ENCODE results near the gene CYLD. TPM values are rescaled to one million over a fixed set of nuclear protein-coding genes. Genes with fewer than 3 reads are reported as not detected.

CYLD gene
- total RNA-seq, 4 donors from 2014 or later: 79.2 to 180 (median 92.4) TPM

GRCh38 chr16:50812046-50812445 lies 70.2 kb downstream of the CYLD start:
- TF ChIP-seq POLR2A (IDR thresholded peaks at IDR 0.05) (no peak), CTCF (IDR thresholded peaks at IDR 0.05) (no peak)
- H3K27ac ChIP-seq: no peak overlapping the region
- H3K36me3 ChIP-seq: no peaks in the 10 kb centered on the region
- 90 to 93% methylated on average over 6 to 7 of the region's 7 CpGs for WGBS, 2 donors
- no peak for DNase-seq
- H3K9me3 ChIP-seq: no peaks in the 10 kb centered on the region
- H3K4me3 ChIP-seq (replicated peaks in 1 of 3): no peak overlapping the region
- H3K4me1 ChIP-seq: no peaks in the 10 kb centered on the region
- intact Hi-C loops (cut with DNase I): no loop called here
- H3K27me3 ChIP-seq: no peaks in the 10 kb centered on the region

- Histone ChIP-seq H3K27ac (no peak overlapping the region), H3K36me3 (no peaks in the 10 kb centered on the region), H3K9me3 (no peaks in the 10 kb centered on the region), H3K27me3 (no peaks in the 10 kb centered on the region), H3K4me3 (replicated peaks in 1 of 3) (no peak overlapping the region), H3K4me1 (no peaks in the 10 kb centered on the region)
- TF ChIP-seq POLR2A (IDR thresholded peaks at IDR 0.05) (no peak), CTCF (IDR thresholded peaks at IDR 0.05) (no peak)
- intact Hi-C loops (cut with DNase I): no loop called here
- WGBS, 2 donors: 83 to 84% methylated on average over 7 to 9 of the region's 9 CpGs
- no peak for DNase-seq
Observed at GRCh38 chr16:50812876-50813466, 71.1 kb downstream of the CYLD start.

DNA sequence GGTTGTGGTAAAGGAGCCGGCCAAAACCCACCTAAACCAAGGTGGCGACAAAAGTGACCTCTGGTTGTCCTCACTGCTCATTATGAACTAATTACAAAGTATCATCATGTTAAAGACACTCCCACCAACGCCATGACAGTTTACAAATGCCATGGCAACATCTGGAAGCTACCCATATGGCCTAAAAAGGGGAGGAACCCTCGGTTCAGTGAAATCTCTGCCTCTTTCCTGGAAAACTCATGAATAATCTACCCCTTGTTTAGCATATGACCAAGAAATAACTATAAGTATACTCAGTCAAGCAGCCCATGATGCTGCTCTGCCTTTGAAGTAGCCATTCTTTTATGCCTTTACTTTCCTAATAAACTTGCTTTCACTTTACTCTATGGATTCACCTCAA lies 72.2 kb downstream of the CYLD start:
- H3K36me3 ChIP-seq: no peaks in the 10 kb centered on the region
- H3K9me3 ChIP-seq: no peaks in the 10 kb centered on the region
- no peaks in the 10 kb centered on the region for H3K4me1 ChIP-seq
- H3K27ac ChIP-seq: no peak overlapping the region
- H3K27me3 ChIP-seq: no peaks in the 10 kb centered on the region
- WGBS, 2 donors: 83 to 89% methylated on average over 4 of the region's 4 CpGs
- H3K4me3 ChIP-seq (replicated peaks in 1 of 3): no peak overlapping the region
- intact Hi-C loops (cut with DNase I): no loop called here
- no peak for TF ChIP-seq POLR2A (IDR thresholded peaks at IDR 0.05)
- TF ChIP-seq CTCF (IDR thresholded peaks at IDR 0.05): no peak
- no peak for DNase-seq

DNA sequence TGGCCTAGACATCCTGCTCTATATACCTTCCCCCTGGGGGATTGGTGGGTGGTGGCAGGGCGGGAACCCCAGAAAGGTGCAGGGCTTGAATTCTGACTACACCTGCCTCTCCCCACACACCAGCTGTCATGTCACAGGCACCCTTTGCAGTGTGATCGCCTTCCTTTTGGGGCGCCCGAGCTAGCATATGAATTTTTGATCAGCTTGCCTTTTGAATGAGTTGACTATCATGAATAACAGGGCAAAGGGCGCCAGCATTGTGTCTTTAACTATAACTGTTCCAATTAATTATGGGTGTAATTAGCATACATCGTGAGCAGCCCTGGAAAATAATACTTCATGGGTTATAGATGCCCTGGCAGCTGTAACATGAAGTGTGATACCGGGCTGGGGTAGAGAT lies 72.7 kb downstream of the CYLD start:
- Histone ChIP-seq H3K27ac (no peak overlapping the region), H3K27me3 (no peaks in the 10 kb centered on the region), H3K9me3 (no peaks in the 10 kb centered on the region), H3K4me1 (no peaks in the 10 kb centered on the region), H3K36me3 (no peaks in the 10 kb centered on the region), H3K4me3 (replicated peaks in 1 of 3) (no peak overlapping the region)
- TF ChIP-seq POLR2A (IDR thresholded peaks at IDR 0.05) (no peak), CTCF (IDR thresholded peaks at IDR 0.05) (no peak)
- intact Hi-C loops (cut with DNase I): no loop called here
- no peak for DNase-seq
- WGBS, 2 donors: 91 to 93% methylated on average over 6 to 7 of the region's 7 CpGs

- Histone ChIP-seq H3K27me3 (no peaks in the 10 kb centered on the region), H3K4me3 (replicated peaks in 1 of 3) (no peak overlapping the region), H3K27ac (no peak overlapping the region), H3K9me3 (no peaks in the 10 kb centered on the region), H3K36me3 (no peaks in the 10 kb centered on the region), H3K4me1 (no peaks in the 10 kb centered on the region)
- WGBS, 2 donors: 82 to 87% methylated on average over 7 of the region's 7 CpGs
- intact Hi-C loops (cut with DNase I): no loop called here
- no peak for DNase-seq
- TF ChIP-seq POLR2A (IDR thresholded peaks at IDR 0.05) (no peak), CTCF (IDR thresholded peaks at IDR 0.05) (no peak)
Observed at GRCh38 chr16:50815382-50815781, 73.5 kb downstream of the CYLD start.
